ENCODE results near the gene UGT1A1.

The UGT1A1 gene

GRCh38 chr2:233779722-233780121 is 19.7 kb downstream of the UGT1A1 start:
- H2AFZ ChIP-seq (ENCODE audit: low read length): no peak overlapping the region
- H3K27me3 ChIP-seq (ENCODE audit: insufficient read depth, low read length): peaks cover 4% of the 10 kb centered on the region; the same call in 1 of the 2 replicates
- no peaks in the 10 kb centered on the region for H3K79me2 ChIP-seq (ENCODE audit: insufficient read depth, low read length)
- H3K4me3 ChIP-seq (ENCODE audit: low read depth, low read length, poor library complexity, severe bottlenecking): no peak overlapping the region
- H3K4me2 ChIP-seq (ENCODE audit: low read length): no peak overlapping the region
- H4K20me1 ChIP-seq (ENCODE audit: insufficient read depth, low read length): no peaks in the 10 kb centered on the region
- H3K9ac ChIP-seq (ENCODE audit: low read length): no peak overlapping the region
- H3K9me3 ChIP-seq (ENCODE audit: low read length): no peaks in the 10 kb centered on the region
- no peaks in the 10 kb centered on the region for H3K36me3 ChIP-seq (ENCODE audit: insufficient read depth, low read length)
- no peaks in the 10 kb centered on the region for H3F3A ChIP-seq (ENCODE audit: insufficient read depth, low read length)
- H3K4me1 ChIP-seq (ENCODE audit: insufficient read depth, low read length, severe bottlenecking): no peaks in the 10 kb centered on the region
- no peak overlapping the region for H3K27ac ChIP-seq (ENCODE audit: low read depth, low read length, poor library complexity, severe bottlenecking)
- H3K9me2 ChIP-seq (ENCODE audit: low read depth, low read length): no peaks in the 10 kb centered on the region
- TF ChIP-seq EZH2 (IDR thresholded peaks at IDR 0.05; ENCODE audit: borderline replicate concordance, low read length): no peak
- TF ChIP-seq CTCF (IDR thresholded peaks at IDR 0.05; ENCODE audit: low read length): no peak

- H3K27me3 ChIP-seq (ENCODE audit: insufficient read depth, low read length): peaks cover 4% of the 10 kb centered on the region; the same call in 1 of the 2 replicates
- H3K9ac ChIP-seq (ENCODE audit: low read length): no peak overlapping the region
- no peaks in the 10 kb centered on the region for H3K9me2 ChIP-seq (ENCODE audit: low read depth, low read length)
- no peak for TF ChIP-seq CTCF (IDR thresholded peaks at IDR 0.05; ENCODE audit: low read length)
- no peak for TF ChIP-seq EZH2 (IDR thresholded peaks at IDR 0.05; ENCODE audit: borderline replicate concordance, low read length)
- H3K36me3 ChIP-seq (ENCODE audit: insufficient read depth, low read length): no peaks in the 10 kb centered on the region
- H3K4me2 ChIP-seq (ENCODE audit: low read length): no peak overlapping the region
- H4K20me1 ChIP-seq (ENCODE audit: insufficient read depth, low read length): no peaks in the 10 kb centered on the region
- no peaks in the 10 kb centered on the region for H3K4me1 ChIP-seq (ENCODE audit: insufficient read depth, low read length, severe bottlenecking)
- no peaks in the 10 kb centered on the region for H3K79me2 ChIP-seq (ENCODE audit: insufficient read depth, low read length)
- no peak overlapping the region for H3K27ac ChIP-seq (ENCODE audit: low read depth, low read length, poor library complexity, severe bottlenecking)
- H3K9me3 ChIP-seq (ENCODE audit: low read length): no peaks in the 10 kb centered on the region
- H2AFZ ChIP-seq (ENCODE audit: low read length): no peak overlapping the region
- H3K4me3 ChIP-seq (ENCODE audit: low read depth, low read length, poor library complexity, severe bottlenecking): no peak overlapping the region
- no peaks in the 10 kb centered on the region for H3F3A ChIP-seq (ENCODE audit: insufficient read depth, low read length)
These were observed 20.7 kb downstream of the UGT1A1 start for GRCh38 chr2:233780771-233781170.

- H3K36me3 ChIP-seq (ENCODE audit: insufficient read depth, low read length): no peaks in the 10 kb centered on the region
- H3K4me1 ChIP-seq (ENCODE audit: insufficient read depth, low read length, severe bottlenecking): peaks cover 21% of the 10 kb centered on the region
- no peaks in the 10 kb centered on the region for H3F3A ChIP-seq (ENCODE audit: insufficient read depth, low read length)
- H3K4me3 ChIP-seq (ENCODE audit: low read depth, low read length, poor library complexity, severe bottlenecking): no peak overlapping the region
- no peak overlapping the region for H3K27ac ChIP-seq (ENCODE audit: low read depth, low read length, poor library complexity, severe bottlenecking)
- H3K9ac ChIP-seq (ENCODE audit: low read length): no peak overlapping the region
- H4K20me1 ChIP-seq (ENCODE audit: insufficient read depth, low read length): no peaks in the 10 kb centered on the region
- no peaks in the 10 kb centered on the region for H3K9me3 ChIP-seq (ENCODE audit: low read length)
- H3K9me2 ChIP-seq (ENCODE audit: low read depth, low read length): no peaks in the 10 kb centered on the region
- TF ChIP-seq CTCF (IDR thresholded peaks at IDR 0.05; ENCODE audit: low read length) (no peak), EZH2 (IDR thresholded peaks at IDR 0.05; ENCODE audit: borderline replicate concordance, low read length) (no peak)
- no peak overlapping the region for H3K4me2 ChIP-seq (ENCODE audit: low read length)
- H3K79me2 ChIP-seq (ENCODE audit: insufficient read depth, low read length): no peaks in the 10 kb centered on the region
- no peaks in the 10 kb centered on the region; the same call in 1 of the 2 replicates for H3K27me3 ChIP-seq (ENCODE audit: insufficient read depth, low read length)
- no peak overlapping the region for H2AFZ ChIP-seq (ENCODE audit: low read length)
These were observed 29.5 kb downstream of the UGT1A1 start for GRCh38 chr2:233789554-233789953.
